Measurements from ENCODE around the gene HMX3. TPM values are rescaled to one million over a fixed set of nuclear protein-coding genes. Genes with fewer than 3 reads are reported as not detected.

Gene HMX3
- total RNA-seq, 1 donor from 2014 or later, result not detected

GRCh38 chr10:123140983-123141390 lies 5.2 kb downstream of the HMX3 start:
- Mint-ChIP-seq H3K4me1 (ENCODE audit: unreplicated experiment) (peaks cover 28% of the 10 kb centered on the region), H3K4me3 (ENCODE audit: unreplicated experiment) (no peak overlapping the region), H3K36me3 (ENCODE audit: low read depth, unreplicated experiment) (no peaks in the 10 kb centered on the region), H3K27ac (ENCODE audit: unreplicated experiment) (no peak overlapping the region), H3K27me3 (ENCODE audit: unreplicated experiment) (peaks cover 41% of the 10 kb centered on the region), H3K9me3 (ENCODE audit: unreplicated experiment) (no peaks in the 10 kb centered on the region)
- TF ChIP-seq, protein P1, sequence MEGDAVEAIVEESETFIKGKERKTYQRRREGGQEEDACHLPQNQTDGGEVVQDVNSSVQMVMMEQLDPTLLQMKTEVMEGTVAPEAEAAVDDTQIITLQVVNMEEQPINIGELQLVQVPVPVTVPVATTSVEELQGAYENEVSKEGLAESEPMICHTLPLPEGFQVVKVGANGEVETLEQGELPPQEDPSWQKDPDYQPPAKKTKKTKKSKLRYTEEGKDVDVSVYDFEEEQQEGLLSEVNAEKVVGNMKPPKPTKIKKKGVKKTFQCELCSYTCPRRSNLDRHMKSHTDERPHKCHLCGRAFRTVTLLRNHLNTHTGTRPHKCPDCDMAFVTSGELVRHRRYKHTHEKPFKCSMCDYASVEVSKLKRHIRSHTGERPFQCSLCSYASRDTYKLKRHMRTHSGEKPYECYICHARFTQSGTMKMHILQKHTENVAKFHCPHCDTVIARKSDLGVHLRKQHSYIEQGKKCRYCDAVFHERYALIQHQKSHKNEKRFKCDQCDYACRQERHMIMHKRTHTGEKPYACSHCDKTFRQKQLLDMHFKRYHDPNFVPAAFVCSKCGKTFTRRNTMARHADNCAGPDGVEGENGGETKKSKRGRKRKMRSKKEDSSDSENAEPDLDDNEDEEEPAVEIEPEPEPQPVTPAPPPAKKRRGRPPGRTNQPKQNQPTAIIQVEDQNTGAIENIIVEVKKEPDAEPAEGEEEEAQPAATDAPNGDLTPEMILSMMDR (IDR thresholded peaks at IDR 0.05; ENCODE audit: unreplicated experiment), result no peak
- no peak for DNase-seq (ENCODE audit: low spot score)

DNA sequence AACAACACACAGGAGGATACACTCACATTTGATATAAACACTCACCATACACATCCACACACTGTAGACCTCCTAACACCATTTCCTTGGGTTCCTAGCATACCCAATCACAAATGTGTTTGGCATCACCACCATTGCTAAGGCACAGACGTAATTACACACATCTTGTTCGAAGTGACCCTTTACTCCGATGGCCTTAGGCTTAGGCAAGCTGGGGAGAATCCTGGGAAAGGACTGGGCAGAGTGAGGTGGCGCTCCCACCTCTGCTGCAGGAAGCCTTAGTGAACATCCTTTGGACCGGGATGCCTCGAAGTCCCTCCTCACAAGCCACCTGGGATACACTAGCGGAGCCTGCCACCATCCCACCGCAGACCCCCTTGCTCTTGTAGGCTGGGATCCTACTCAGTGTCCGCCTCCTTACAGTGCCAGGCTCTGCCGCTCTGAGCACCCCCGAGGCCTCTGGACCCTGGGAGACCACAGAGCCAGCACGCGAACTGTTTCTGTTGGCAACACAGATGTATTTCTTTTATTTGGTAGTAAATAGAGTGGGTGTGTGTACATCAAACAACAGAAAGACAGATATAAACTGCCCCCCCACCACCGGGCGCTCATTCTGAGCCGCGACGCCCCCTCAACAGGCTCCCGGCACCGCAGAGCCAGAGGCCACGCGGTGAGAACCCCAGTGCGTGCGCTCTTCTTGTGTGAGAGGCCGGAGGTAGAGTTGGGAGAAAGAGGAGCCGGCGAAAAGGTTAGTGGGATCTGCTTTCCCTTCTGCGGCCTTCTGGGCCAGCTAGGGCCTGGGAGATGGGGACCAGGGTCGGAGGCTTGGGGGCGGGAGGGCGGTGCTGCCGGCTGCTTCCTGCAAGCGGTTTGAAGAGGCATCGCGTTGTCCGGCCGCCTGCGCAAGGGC lies 6.3 kb downstream of the HMX3 start:
- no peak overlapping the region for H3K4me3 Mint-ChIP-seq (ENCODE audit: unreplicated experiment)
- no peak for DNase-seq (ENCODE audit: low spot score)
- peaks cover 30% of the 10 kb centered on the region for H3K4me1 Mint-ChIP-seq (ENCODE audit: unreplicated experiment)
- TF ChIP-seq, protein P1 (IDR thresholded peaks at IDR 0.05; ENCODE audit: unreplicated experiment), result no peak
- peaks cover 45% of the 10 kb centered on the region for H3K27me3 Mint-ChIP-seq (ENCODE audit: unreplicated experiment)
- no peak overlapping the region for H3K27ac Mint-ChIP-seq (ENCODE audit: unreplicated experiment)
- no peaks in the 10 kb centered on the region for H3K36me3 Mint-ChIP-seq (ENCODE audit: low read depth, unreplicated experiment)
- H3K9me3 Mint-ChIP-seq (ENCODE audit: unreplicated experiment), result no peaks in the 10 kb centered on the region

DNA sequence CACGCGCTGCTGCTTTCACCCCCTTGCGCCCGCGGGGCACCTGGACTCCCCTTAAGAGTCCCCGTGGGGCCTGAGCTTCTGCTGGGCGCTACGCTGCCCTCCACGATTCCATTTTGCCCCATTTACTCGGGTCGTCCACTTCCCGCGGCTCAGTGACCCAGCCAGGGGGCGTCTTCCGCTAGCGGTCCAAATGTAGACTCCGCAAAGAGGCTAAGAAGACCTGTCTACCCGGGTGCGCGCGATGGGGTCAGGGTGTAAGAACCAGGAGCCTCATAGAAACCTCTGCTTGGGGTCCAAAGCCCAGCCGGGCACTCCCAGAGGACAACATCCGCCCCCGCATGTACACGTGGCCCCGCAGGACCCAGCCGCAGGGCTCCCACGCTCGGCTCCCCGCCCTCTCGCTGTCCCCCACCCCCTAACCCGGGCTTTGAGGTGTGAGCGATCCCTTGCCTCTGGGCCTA lies 7.0 kb downstream of the HMX3 start:
- no peak overlapping the region for H3K4me3 Mint-ChIP-seq (ENCODE audit: unreplicated experiment)
- H3K4me1 Mint-ChIP-seq (ENCODE audit: unreplicated experiment), result peaks cover 32% of the 10 kb centered on the region
- no peak for DNase-seq (ENCODE audit: low spot score)

DNA sequence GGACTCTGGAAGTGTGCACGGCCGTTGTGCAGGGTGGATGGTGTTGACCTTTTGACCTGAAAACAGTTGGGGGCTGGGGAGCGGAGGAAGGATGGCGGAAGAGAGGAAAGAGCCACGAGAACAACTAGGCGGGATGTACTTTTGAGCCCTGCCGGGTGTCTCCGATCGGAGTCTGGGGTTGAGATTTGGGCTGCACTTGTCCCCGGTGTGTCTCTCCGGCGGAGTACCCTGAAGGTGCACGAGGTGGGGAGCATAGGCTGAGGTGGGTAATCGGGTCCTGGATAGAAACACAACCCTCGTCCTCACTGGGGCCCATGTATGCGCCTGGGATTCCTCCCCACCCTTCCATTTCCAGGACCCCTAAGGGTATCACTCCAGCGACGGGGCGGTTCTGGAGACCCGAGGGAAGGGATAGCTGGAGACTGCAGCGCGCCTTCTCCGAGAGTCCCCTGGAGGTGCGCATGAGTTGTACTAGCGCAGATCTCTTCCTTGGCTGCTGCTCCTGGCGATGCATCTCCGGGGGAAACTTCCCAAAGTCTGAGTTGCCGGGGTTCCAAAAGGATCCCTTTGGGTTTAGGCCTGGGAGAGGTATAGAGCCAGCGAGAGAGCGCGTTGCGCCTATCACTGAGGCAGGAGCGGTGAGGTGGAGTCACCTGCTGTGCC lies 7.5 kb downstream of the HMX3 start:
- Mint-ChIP-seq H3K27me3 (ENCODE audit: unreplicated experiment) (peaks cover 48% of the 10 kb centered on the region), H3K4me1 (ENCODE audit: unreplicated experiment) (peaks cover 32% of the 10 kb centered on the region), H3K4me3 (ENCODE audit: unreplicated experiment) (no peak overlapping the region), H3K36me3 (ENCODE audit: low read depth, unreplicated experiment) (no peaks in the 10 kb centered on the region), H3K27ac (ENCODE audit: unreplicated experiment) (no peak overlapping the region), H3K9me3 (ENCODE audit: unreplicated experiment) (no peaks in the 10 kb centered on the region)
- no peak for DNase-seq (ENCODE audit: low spot score)
- TF ChIP-seq, protein P1 (IDR thresholded peaks at IDR 0.05; ENCODE audit: unreplicated experiment), result no peak

More for the DNA sequence above, 7.0 kb downstream of the HMX3 start:
- Mint-ChIP-seq H3K27me3 (ENCODE audit: unreplicated experiment) (peaks cover 48% of the 10 kb centered on the region), H3K36me3 (ENCODE audit: low read depth, unreplicated experiment) (no peaks in the 10 kb centered on the region), H3K9me3 (ENCODE audit: unreplicated experiment) (no peaks in the 10 kb centered on the region), H3K27ac (ENCODE audit: unreplicated experiment) (no peak overlapping the region)
- TF ChIP-seq, protein P1 (IDR thresholded peaks at IDR 0.05; ENCODE audit: unreplicated experiment), result no peak

GRCh38 chr10:123143825-123144168 lies 8.0 kb downstream of the HMX3 start:
- Mint-ChIP-seq H3K27ac (ENCODE audit: unreplicated experiment) (no peak overlapping the region), H3K4me1 (ENCODE audit: unreplicated experiment) (peaks cover 33% of the 10 kb centered on the region), H3K36me3 (ENCODE audit: low read depth, unreplicated experiment) (no peaks in the 10 kb centered on the region), H3K9me3 (ENCODE audit: unreplicated experiment) (no peaks in the 10 kb centered on the region), H3K27me3 (ENCODE audit: unreplicated experiment) (peaks cover 49% of the 10 kb centered on the region), H3K4me3 (ENCODE audit: unreplicated experiment) (no peak overlapping the region)
- TF ChIP-seq, protein P1 (IDR thresholded peaks at IDR 0.05; ENCODE audit: unreplicated experiment), result no peak
- no peak for DNase-seq (ENCODE audit: low spot score)
